GM12878 (cell line): ENCODE results near the gene TP63. TPM values are rescaled to one million over a fixed set of nuclear protein-coding genes. Genes with fewer than 3 reads are reported as not detected.

Source experiments
- ATAC-seq: fragments of 200-7000 bp; cut with Tn5 transposase; 3 replicates; pipeline ENCODE4 v1.9.1; 2020; ENCODE audit warnings: mild to moderate bottlenecking, moderate library complexity
- BruUV-seq: library from RNA; stranded (reverse); fragments of 400-500 nt; replicated peaks from 2 replicates; lab custom pipeline; 2021; lab: Mats Ljungman, UMichigan
- CTCF ChIA-PET: fragments of 300-600 bp; sonication (Branson Sonifier 250); formaldehyde crosslinking; extraction: SDS; loops from one replicate; lab custom pipeline; 2021; ENCODE audit warnings: inconsistent platforms; lab: Yijun Ruan, JAX
- POLR2A ChIA-PET: fragments of 350-600 bp; formaldehyde crosslinking; extraction: SDS; loops from one replicate; lab custom pipeline; 2021; ENCODE audit warnings: inconsistent platforms; lab: Charles Lee
- RAD21 ChIA-PET: fragments of 300-600 bp; sonication (Branson Sonifier 250); formaldehyde crosslinking; loops from one replicate; lab custom pipeline; 2023; ENCODE audit warnings: antibody characterized with exemption; ENCODE audit not compliant: unreplicated experiment; lab: Charles Lee
- SMC1A ChIA-PET: fragments of 300-600 bp; sonication (Branson Sonifier 250); formaldehyde crosslinking; loops from one replicate; lab custom pipeline; 2023; ENCODE audit not compliant: unreplicated experiment, uncharacterized antibody; lab: Charles Lee
- DNase-seq: peaks from one replicate; pipeline ENCODE4 v3.0.0-alpha.2; 2011; ENCODE audit warnings: low read depth, low spot score
- FAIRE-seq: peaks from 3 replicates; lab custom pipeline; 2011; peaks lifted over from hg19 to GRCh38; lab: Jason Lieb, UNC
- H2AFZ ChIP-seq: 2 replicates; pipeline ENCODE4 v1.6.0; 2011; ENCODE audit warnings: low read depth, low read length, control low read depth; ENCODE audit not compliant: control insufficient read depth
- H3K27ac ChIP-seq: 2 replicates; pipeline ENCODE4 v1.5.1; 2011; ENCODE audit warnings: control low read depth; ENCODE audit not compliant: control insufficient read depth, insufficient read depth
- H3K27me3 ChIP-seq, 2 experiments: replicated peaks in 1 of 2; 2 replicates each; pipeline versions ENCODE4 v1.6.0 to v1.6.1; 2011; ENCODE audit warnings: low read length in 1 of 2; ENCODE audit not compliant: control insufficient read depth in 2 of 2, insufficient read depth in 2 of 2
- H3K36me3 ChIP-seq, 2 experiments: 2 replicates each; pipeline ENCODE4 v1.5.1; 2011; ENCODE audit warnings: low read length in 1 of 2; ENCODE audit not compliant: control insufficient read depth in 2 of 2, insufficient read depth in 2 of 2
- H3K4me1 ChIP-seq: 2 replicates; pipeline ENCODE4 v1.6.1; 2011; ENCODE audit warnings: mild to moderate bottlenecking, low read length, moderate library complexity, mixed read lengths; ENCODE audit not compliant: control insufficient read depth, insufficient read depth
- H3K4me2 ChIP-seq: 2 replicates; pipeline ENCODE4 v1.6.0; 2011; ENCODE audit warnings: control low read depth; ENCODE audit not compliant: control insufficient read depth, insufficient read depth
- H3K4me3 ChIP-seq: fragments of 200-600 bp; sonication (generic); 2 replicates; pipeline ENCODE4 v1.5.1; 2016
- H3K79me2 ChIP-seq: 2 replicates; pipeline ENCODE4 v1.6.0; 2011; ENCODE audit warnings: low read length; ENCODE audit not compliant: control insufficient read depth, insufficient read depth
- H3K9ac ChIP-seq: 2 replicates; pipeline ENCODE4 v1.8.0; 2011; ENCODE audit warnings: low read length, control low read depth, mixed read lengths; ENCODE audit not compliant: control insufficient read depth, insufficient read depth
- H3K9me3 ChIP-seq: replicated peaks from 3 replicates; pipeline ENCODE4 v1.5.1; 2011; ENCODE audit warnings: mild to moderate bottlenecking, low read length; ENCODE audit not compliant: control insufficient read depth, insufficient read depth
- H4K20me1 ChIP-seq: 2 replicates; pipeline ENCODE4 v1.6.0; 2011; ENCODE audit not compliant: control insufficient read depth, insufficient read depth
- ASH2L ChIP-seq: fragments of 300-600, 200-600 bp; sonication (generic); IDR thresholded peaks from 2 replicates; pipeline ENCODE4 v1.6.1; 2017; ENCODE audit warnings: low read depth, mild to moderate bottlenecking, borderline replicate concordance
- BACH1 ChIP-seq: fragments of 450-650 bp; IDR thresholded peaks from 2 replicates; pipeline ENCODE4 v1.6.1; 2017; ENCODE audit warnings: mild to moderate bottlenecking, borderline replicate concordance
- EED ChIP-seq: sonication (generic); IDR thresholded peaks from 2 replicates; pipeline ENCODE4 v1.6.1; 2016; ENCODE audit warnings: antibody characterized with exemption, low read depth
- MYC ChIP-seq: IDR thresholded peaks from 2 replicates; pipeline ENCODE4 v1.6.1; 2011; ENCODE audit warnings: mild to moderate bottlenecking, low read length, moderate library complexity, inconsistent platforms; ENCODE audit not compliant: insufficient read depth, insufficient replicate concordance, insufficient read length, severe bottlenecking
- PAX8 ChIP-seq: fragments of 450-650 bp; IDR thresholded peaks from 2 replicates; pipeline ENCODE4 v1.6.1; 2017; ENCODE audit warnings: mild to moderate bottlenecking, moderate library complexity
- RAD51 ChIP-seq: fragments of 450-650 bp; IDR thresholded peaks from 2 replicates; pipeline ENCODE4 v1.6.1; 2016; ENCODE audit warnings: moderate library complexity, mild to moderate bottlenecking, inconsistent platforms
- SMC3 ChIP-seq: IDR thresholded peaks from 2 replicates; pipeline ENCODE4 v1.6.1; 2011; ENCODE audit warnings: low read length, improper control_type of control experiment, borderline replicate concordance
- SREBF2 ChIP-seq: IDR thresholded peaks from 2 replicates; pipeline ENCODE4 v1.6.1; 2012; ENCODE audit warnings: mild to moderate bottlenecking, low read length
- TCF12 ChIP-seq: IDR thresholded peaks from 2 replicates; pipeline ENCODE4 v1.6.1; 2011; ENCODE audit warnings: low read depth, mild to moderate bottlenecking, low read length
- TCF3 ChIP-seq: IDR thresholded peaks from 2 replicates; pipeline ENCODE4 v1.6.1; 2012; ENCODE audit warnings: low read depth, mild to moderate bottlenecking, low read length, borderline replicate concordance; ENCODE audit not compliant: insufficient read depth
- WGBS: methylation state at CpG from one replicate; pipeline ENCODE4 v1.1.6; 2016; ENCODE audit warnings: low lambda C conversion rate; ENCODE audit not compliant: insufficient replicate concordance, insufficient coverage; ENCODE audit errors: missing lambda C conversion rate; 5-methylcytosine and 5-hydroxymethylcytosine counted together
- in situ Hi-C: fragments of 300-500 bp; cut with MboI; formaldehyde crosslinking; loops from 9 replicates; pipeline ENCODE4 v1.14.3; 2018; ENCODE audit warnings: mixed read lengths
- intact Hi-C: fragments of 100-400 bp; cut with micrococcal nuclease; formaldehyde crosslinking; loops from one replicate; pipeline ENCODE4 v1.14.2; 2022; ENCODE audit not compliant: unreplicated experiment
- polyA plus RNA-seq, 11 experiments: library from polyadenylated mRNA; depleted of rRNA in 4 of 11; unstranded in 6 of 11; stranded (reverse) in 5 of 11; fragments of >200 nt; fragmentation: Nextera tagmentation in 4 of 11; fragmentation: Illumina TruSeq in 1 of 11; extraction: Ambion mirVana in 4 of 11; extraction: Trizol in 1 of 11; gene quantifications; 1 replicate in 1 of 11; 2 replicates in 10 of 11; pipeline versions ENCODE4 v1.2.1 to v1.2.3, GENCODE V29; 2011 to 2016; ENCODE audit warnings: inconsistent platforms in 2 of 11, missing spikeins in 2 of 11, low read depth in 1 of 11
- total RNA-seq, 4 experiments: library from RNA; depleted of rRNA in 3 of 4; stranded (reverse); fragments of >200 nt in 3 of 4; fragmentation: Illumina TruSeq in 1 of 4; extraction: Trizol in 1 of 4; gene quantifications; 2 replicates each; pipeline versions ENCODE4 v1.2.1 to v1.2.3, GENCODE V29; 2013 to 2021

TP63 gene
- total and polyA plus RNA-seq, 10 of the 15 experiments (the other 5 are each of a cell fraction or from before 2014, with no cell fraction given), result 1.4 to 10.8 (median 6.2) TPM

DNA sequence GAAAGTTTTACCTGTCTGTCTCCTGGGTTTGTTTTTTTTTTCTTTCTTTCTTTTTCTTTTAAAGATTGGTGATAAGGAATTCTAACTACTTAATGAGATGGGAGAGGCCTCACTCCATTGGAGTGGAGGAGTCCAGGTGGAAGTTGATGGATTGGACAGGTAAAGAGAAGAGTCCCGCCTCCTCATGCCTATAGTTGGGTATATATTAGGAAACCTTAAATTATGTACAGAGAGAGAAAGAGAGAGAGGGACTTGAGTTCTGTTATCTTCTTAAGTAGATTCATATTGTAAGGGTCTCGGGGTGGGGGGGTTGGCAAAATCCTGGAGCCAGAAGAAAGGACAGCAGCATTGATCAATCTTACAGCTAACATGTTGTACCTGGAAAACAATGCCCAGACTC, 158.2 kb downstream of the TP63 start:
- ChIA-PET SMC1A (interaction anchor here (0.9 kb wide), 2 partner anchors 10 to 106 kb away, joined by 3 to 4 read pairs; no protein-coding TSS in a partner anchor), POLR2A (no interaction called here), RAD21 (no interaction called here), CTCF (no interaction called here)
- no peaks in the 10 kb centered on the region for H3K4me1 ChIP-seq
- no peak overlapping the region for H3K4me3 ChIP-seq
- no peak overlapping the region for H3K27ac ChIP-seq
- BruUV-seq, result no TSS peak
- WGBS, result 96% methylated on average over 2 of the region's 2 CpGs
- DNase-seq (no peak), ATAC-seq (no peak), FAIRE-seq (no peak)
- no peak for TF ChIP-seq RAD51
- TF ChIP-seq TCF12, result no peak
- TF ChIP-seq MYC, result no peak
- TF ChIP-seq SREBF2, result no peak
- no peak for TF ChIP-seq TCF3
- TF ChIP-seq BACH1, result no peak
- no peak for TF ChIP-seq EED
- TF ChIP-seq SMC3, result no peak
- TF ChIP-seq ASH2L, result no peak
- TF ChIP-seq PAX8, result no peak
- H3K79me2 ChIP-seq, result no peaks in the 10 kb centered on the region
- H3K9me3 ChIP-seq, result no peaks in the 10 kb centered on the region; the same call in 2 of the 3 replicates
- in situ Hi-C loops (no loop called here), intact Hi-C loops (no loop called here)
- no peaks in the 10 kb centered on the region for H3K36me3 ChIP-seq
- no peaks in the 10 kb centered on the region for H4K20me1 ChIP-seq
- no peaks in the 10 kb centered on the region for H3K27me3 ChIP-seq
- no peak overlapping the region for H3K4me2 ChIP-seq
- no peak overlapping the region for H3K9ac ChIP-seq
- H2AFZ ChIP-seq, result no peak overlapping the region
